Liver (tissue), 9 donors: Measurements from ENCODE around the gene DOCK9. TPM values are rescaled to one million over a fixed set of nuclear protein-coding genes. Genes with fewer than 3 reads are reported as not detected.

Experiments
- DNase-seq: peaks from one replicate; pipeline ENCODE4 v3.0.0-alpha.2; 2017; ENCODE audit warnings: low spot score
- H3K27ac ChIP-seq, 2 donors: one replicate each; pipeline ENCODE4 v1.7.0; 2013; ENCODE audit warnings: inconsistent platforms in 2 of 2, low read length in 2 of 2, control low read depth in 1 of 2, low read depth in 1 of 2, mild to moderate bottlenecking in 1 of 2
- H3K27me3 ChIP-seq, 4 donors: one replicate each; pipeline versions ENCODE4 v1.6.1 to v1.7.0; 2013; ENCODE audit warnings: low read length in 3 of 4, inconsistent platforms in 1 of 4, mild to moderate bottlenecking in 1 of 4, moderate library complexity in 1 of 4; ENCODE audit not compliant: control insufficient read depth in 4 of 4, insufficient read depth in 4 of 4
- H3K36me3 ChIP-seq, 4 donors: one replicate each; pipeline versions ENCODE4 v1.6.1 to v1.7.0; 2013; ENCODE audit warnings: low read length in 3 of 4, mild to moderate bottlenecking in 3 of 4, low read depth in 1 of 4, moderate library complexity in 1 of 4; ENCODE audit not compliant: control insufficient read depth in 4 of 4, insufficient read depth in 3 of 4
- H3K4me1 ChIP-seq, 4 donors: one replicate each; pipeline versions ENCODE4 v1.6.1 to v1.7.0; 2013; ENCODE audit warnings: low read length in 3 of 4, mild to moderate bottlenecking in 3 of 4, moderate library complexity in 1 of 4; ENCODE audit not compliant: control insufficient read depth in 4 of 4, insufficient read depth in 4 of 4
- H3K4me3 ChIP-seq, 3 donors: one replicate each; pipeline versions ENCODE4 v1.6.1 to v1.7.0; 2013; ENCODE audit warnings: low read length in 3 of 3, control low read depth in 1 of 3, low read depth in 1 of 3, mild to moderate bottlenecking in 1 of 3
- H3K9ac ChIP-seq, 2 donors: one replicate each; pipeline ENCODE4 v1.7.0; 2013; ENCODE audit warnings: low read length in 2 of 2, mild to moderate bottlenecking in 2 of 2, moderate library complexity in 2 of 2, control low read depth in 1 of 2, low read depth in 1 of 2
- H3K9me3 ChIP-seq, 4 donors: one replicate each; pipeline versions ENCODE4 v1.6.1 to v1.7.0; 2013; ENCODE audit warnings: low read length in 3 of 4; ENCODE audit not compliant: control insufficient read depth in 4 of 4
- EGR1 ChIP-seq, 2 donors: IDR thresholded peaks; 2 replicates each; pipeline ENCODE4 v1.6.1; 2016 to 2018; ENCODE audit warnings: antibody characterized with exemption in 2 of 2, low read depth in 2 of 2
- FOXA1 ChIP-seq: IDR thresholded peaks from 2 replicates; pipeline ENCODE4 v1.6.1; 2016; ENCODE audit warnings: antibody characterized with exemption
- FOXA2 ChIP-seq: IDR thresholded peaks from 2 replicates; pipeline ENCODE4 v1.6.1; 2016; ENCODE audit warnings: antibody characterized with exemption
- GABPA ChIP-seq, 2 donors: IDR thresholded peaks in 1 of 2; conservative IDR thresholded peaks in 1 of 2; 2 replicates each; pipeline ENCODE4 v1.6.1; 2016; ENCODE audit warnings: antibody characterized with exemption in 2 of 2, mild to moderate bottlenecking in 1 of 2, moderate library complexity in 1 of 2
- HNF4A ChIP-seq, 2 donors: conservative IDR thresholded peaks; 2 replicates each; pipeline ENCODE4 v1.6.1; 2016; ENCODE audit warnings: antibody characterized with exemption in 2 of 2, mild to moderate bottlenecking in 2 of 2
- HNF4G ChIP-seq: IDR thresholded peaks from 2 replicates; pipeline ENCODE4 v1.6.1; 2016; ENCODE audit warnings: antibody characterized with exemption
- JUND ChIP-seq, 2 donors: IDR thresholded peaks; 2 replicates each; pipeline ENCODE4 v1.6.1; 2016; ENCODE audit warnings: antibody characterized with exemption in 2 of 2
- NR2F2 ChIP-seq: IDR thresholded peaks from 2 replicates; pipeline ENCODE4 v1.6.1; 2016; ENCODE audit warnings: antibody characterized with exemption
- RAD21 ChIP-seq, 2 donors: IDR thresholded peaks; 2 replicates each; pipeline ENCODE4 v1.6.1; 2016; ENCODE audit warnings: antibody characterized with exemption in 2 of 2, mild to moderate bottlenecking in 2 of 2
- RXRA ChIP-seq, 2 donors: IDR thresholded peaks; 2 replicates each; pipeline ENCODE4 v1.6.1; 2017 to 2018; ENCODE audit warnings: antibody characterized with exemption in 2 of 2, mild to moderate bottlenecking in 1 of 2
- SP1 ChIP-seq: IDR thresholded peaks from 2 replicates; pipeline ENCODE4 v1.6.1; 2018; ENCODE audit warnings: antibody characterized with exemption, mild to moderate bottlenecking
- TAF1 ChIP-seq: conservative IDR thresholded peaks from 2 replicates; pipeline ENCODE4 v1.6.1; 2016; ENCODE audit warnings: antibody characterized with exemption, mild to moderate bottlenecking
- YY1 ChIP-seq: IDR thresholded peaks from 2 replicates; pipeline ENCODE4 v1.6.1; 2016; ENCODE audit warnings: antibody characterized with exemption, mild to moderate bottlenecking
- WGBS: extraction: QIAGEN DNeasy Blood & Tissue Kit; methylation state at CpG from one replicate; pipeline ENCODE4 v1.1.7; 2013; 5-methylcytosine and 5-hydroxymethylcytosine counted together
- polyA plus RNA-seq, 2 donors: library from polyadenylated mRNA; stranded (reverse) in 1 of 2; unstranded in 1 of 2; fragments of 200-250 nt in 1 of 2; fragments of >200 nt in 1 of 2; fragmentation: Nextera tagmentation in 1 of 2; extraction: Ambion mirVana in 1 of 2; gene quantifications; one replicate each; pipeline versions ENCODE4 v1.2.1 to v1.2.3, GENCODE V29; 2013 to 2015
- total RNA-seq, 2 donors: library from RNA; depleted of rRNA; stranded (reverse); fragments of >200 nt; gene quantifications; one replicate each; pipeline ENCODE4 v1.2.3, GENCODE V29; 2014
- TF ChIP-seq, protein P1 (sequence below): fragments of 150-350 bp; IDR thresholded peaks from 2 replicates; pipeline ENCODE4 v1.5.1; 2017; ENCODE audit warnings: improper control_type of control experiment, low read depth, low read length; ENCODE audit not compliant: missing input control
- TF ChIP-seq, protein P2 (sequence below): IDR thresholded peaks from 2 replicates; pipeline ENCODE4 v1.6.1; 2016; ENCODE audit warnings: antibody characterized with exemption
- TF ChIP-seq, protein P3 (sequence below): IDR thresholded peaks from 2 replicates; pipeline ENCODE4 v1.6.1; 2016; ENCODE audit warnings: antibody characterized with exemption, mild to moderate bottlenecking
- TF ChIP-seq, protein P4 (sequence below): IDR thresholded peaks from 2 replicates; pipeline ENCODE4 v1.6.1; 2016; ENCODE audit warnings: antibody characterized with exemption
- TF ChIP-seq, protein P5 (sequence below): IDR thresholded peaks from 2 replicates; pipeline ENCODE4 v1.6.1; 2016; ENCODE audit warnings: antibody characterized with exemption
- donor health status: healthy.
- donor health status: healthy.
- donor health status: healthy.
- donor health status: healthy.
- donor health status: healthy.

DOCK9 gene
- total and polyA plus RNA-seq, 4 donors, result 5.4 to 31.3 (median 10.6) TPM

DNA sequence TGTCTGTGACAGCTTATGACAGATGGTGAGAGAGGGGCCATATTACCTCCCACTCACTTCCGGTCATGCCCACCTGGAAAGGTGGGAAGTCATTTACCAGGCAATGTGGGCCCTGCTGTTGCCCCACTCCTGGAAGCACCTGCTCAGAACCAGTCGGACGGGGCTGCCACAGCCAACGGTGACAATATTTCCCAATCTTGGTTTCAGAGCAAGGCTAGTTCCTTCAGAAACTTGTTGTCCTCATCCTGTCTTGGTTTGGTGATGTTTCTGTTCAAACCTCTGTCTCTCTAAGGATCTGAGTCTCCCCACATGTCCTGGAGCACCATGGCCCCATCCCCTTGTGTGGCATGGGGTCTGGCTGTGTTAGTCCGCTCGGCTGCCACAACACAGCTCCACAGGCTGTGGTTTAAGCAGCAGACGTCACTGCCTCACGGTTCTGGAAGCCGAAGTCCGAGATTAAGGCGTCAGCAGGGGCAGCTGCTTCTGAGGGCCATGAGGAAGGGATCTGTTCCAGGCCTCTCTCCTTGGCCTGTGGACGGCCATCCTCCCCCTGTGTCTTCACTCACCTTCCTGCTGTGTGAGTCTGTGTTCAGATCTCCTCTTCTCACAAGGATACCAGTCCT is 193.9 kb downstream of the DOCK9 start:
- 94% methylated on average over 12 of the region's 12 CpGs for WGBS
- no peak overlapping the region for H3K4me3 ChIP-seq

More for the DNA sequence above, 193.9 kb downstream of the DOCK9 start:
- no peak overlapping the region for H3K9ac ChIP-seq
- H3K9me3 ChIP-seq, result no peaks in the 10 kb centered on the region
- no peak overlapping the region for H3K27ac ChIP-seq
- no peaks in the 10 kb centered on the region for H3K36me3 ChIP-seq
- TF ChIP-seq, protein P1, sequence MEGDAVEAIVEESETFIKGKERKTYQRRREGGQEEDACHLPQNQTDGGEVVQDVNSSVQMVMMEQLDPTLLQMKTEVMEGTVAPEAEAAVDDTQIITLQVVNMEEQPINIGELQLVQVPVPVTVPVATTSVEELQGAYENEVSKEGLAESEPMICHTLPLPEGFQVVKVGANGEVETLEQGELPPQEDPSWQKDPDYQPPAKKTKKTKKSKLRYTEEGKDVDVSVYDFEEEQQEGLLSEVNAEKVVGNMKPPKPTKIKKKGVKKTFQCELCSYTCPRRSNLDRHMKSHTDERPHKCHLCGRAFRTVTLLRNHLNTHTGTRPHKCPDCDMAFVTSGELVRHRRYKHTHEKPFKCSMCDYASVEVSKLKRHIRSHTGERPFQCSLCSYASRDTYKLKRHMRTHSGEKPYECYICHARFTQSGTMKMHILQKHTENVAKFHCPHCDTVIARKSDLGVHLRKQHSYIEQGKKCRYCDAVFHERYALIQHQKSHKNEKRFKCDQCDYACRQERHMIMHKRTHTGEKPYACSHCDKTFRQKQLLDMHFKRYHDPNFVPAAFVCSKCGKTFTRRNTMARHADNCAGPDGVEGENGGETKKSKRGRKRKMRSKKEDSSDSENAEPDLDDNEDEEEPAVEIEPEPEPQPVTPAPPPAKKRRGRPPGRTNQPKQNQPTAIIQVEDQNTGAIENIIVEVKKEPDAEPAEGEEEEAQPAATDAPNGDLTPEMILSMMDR, result no peak
- TF ChIP-seq, protein P2, sequence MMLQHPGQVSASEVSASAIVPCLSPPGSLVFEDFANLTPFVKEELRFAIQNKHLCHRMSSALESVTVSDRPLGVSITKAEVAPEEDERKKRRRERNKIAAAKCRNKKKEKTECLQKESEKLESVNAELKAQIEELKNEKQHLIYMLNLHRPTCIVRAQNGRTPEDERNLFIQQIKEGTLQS, result no peak
- TF ChIP-seq SP1, result no peak
- TF ChIP-seq, protein P3, sequence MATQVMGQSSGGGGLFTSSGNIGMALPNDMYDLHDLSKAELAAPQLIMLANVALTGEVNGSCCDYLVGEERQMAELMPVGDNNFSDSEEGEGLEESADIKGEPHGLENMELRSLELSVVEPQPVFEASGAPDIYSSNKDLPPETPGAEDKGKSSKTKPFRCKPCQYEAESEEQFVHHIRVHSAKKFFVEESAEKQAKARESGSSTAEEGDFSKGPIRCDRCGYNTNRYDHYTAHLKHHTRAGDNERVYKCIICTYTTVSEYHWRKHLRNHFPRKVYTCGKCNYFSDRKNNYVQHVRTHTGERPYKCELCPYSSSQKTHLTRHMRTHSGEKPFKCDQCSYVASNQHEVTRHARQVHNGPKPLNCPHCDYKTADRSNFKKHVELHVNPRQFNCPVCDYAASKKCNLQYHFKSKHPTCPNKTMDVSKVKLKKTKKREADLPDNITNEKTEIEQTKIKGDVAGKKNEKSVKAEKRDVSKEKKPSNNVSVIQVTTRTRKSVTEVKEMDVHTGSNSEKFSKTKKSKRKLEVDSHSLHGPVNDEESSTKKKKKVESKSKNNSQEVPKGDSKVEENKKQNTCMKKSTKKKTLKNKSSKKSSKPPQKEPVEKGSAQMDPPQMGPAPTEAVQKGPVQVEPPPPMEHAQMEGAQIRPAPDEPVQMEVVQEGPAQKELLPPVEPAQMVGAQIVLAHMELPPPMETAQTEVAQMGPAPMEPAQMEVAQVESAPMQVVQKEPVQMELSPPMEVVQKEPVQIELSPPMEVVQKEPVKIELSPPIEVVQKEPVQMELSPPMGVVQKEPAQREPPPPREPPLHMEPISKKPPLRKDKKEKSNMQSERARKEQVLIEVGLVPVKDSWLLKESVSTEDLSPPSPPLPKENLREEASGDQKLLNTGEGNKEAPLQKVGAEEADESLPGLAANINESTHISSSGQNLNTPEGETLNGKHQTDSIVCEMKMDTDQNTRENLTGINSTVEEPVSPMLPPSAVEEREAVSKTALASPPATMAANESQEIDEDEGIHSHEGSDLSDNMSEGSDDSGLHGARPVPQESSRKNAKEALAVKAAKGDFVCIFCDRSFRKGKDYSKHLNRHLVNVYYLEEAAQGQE, result no peak
- no peak for TF ChIP-seq RXRA (IDR thresholded peaks at IDR 0.05)
- no peak for TF ChIP-seq FOXA2
- TF ChIP-seq, protein P4, sequence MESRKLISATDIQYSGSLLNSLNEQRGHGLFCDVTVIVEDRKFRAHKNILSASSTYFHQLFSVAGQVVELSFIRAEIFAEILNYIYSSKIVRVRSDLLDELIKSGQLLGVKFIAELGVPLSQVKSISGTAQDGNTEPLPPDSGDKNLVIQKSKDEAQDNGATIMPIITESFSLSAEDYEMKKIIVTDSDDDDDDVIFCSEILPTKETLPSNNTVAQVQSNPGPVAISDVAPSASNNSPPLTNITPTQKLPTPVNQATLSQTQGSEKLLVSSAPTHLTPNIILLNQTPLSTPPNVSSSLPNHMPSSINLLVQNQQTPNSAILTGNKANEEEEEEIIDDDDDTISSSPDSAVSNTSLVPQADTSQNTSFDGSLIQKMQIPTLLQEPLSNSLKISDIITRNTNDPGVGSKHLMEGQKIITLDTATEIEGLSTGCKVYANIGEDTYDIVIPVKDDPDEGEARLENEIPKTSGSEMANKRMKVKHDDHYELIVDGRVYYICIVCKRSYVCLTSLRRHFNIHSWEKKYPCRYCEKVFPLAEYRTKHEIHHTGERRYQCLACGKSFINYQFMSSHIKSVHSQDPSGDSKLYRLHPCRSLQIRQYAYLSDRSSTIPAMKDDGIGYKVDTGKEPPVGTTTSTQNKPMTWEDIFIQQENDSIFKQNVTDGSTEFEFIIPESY, result no peak
- TF ChIP-seq FOXA1, result no peak
- TF ChIP-seq GABPA (IDR thresholded peaks at IDR 0.05 in 1 of 2, conservative IDR thresholded peaks at IDR 0.05 in 1 of 2), result no peak
- TF ChIP-seq HNF4A (conservative IDR thresholded peaks at IDR 0.05), result no peak
- TF ChIP-seq EGR1 (IDR thresholded peaks at IDR 0.05; ENCODE audit: low read depth in 2 of 2), result no peak
- TF ChIP-seq YY1, result no peak
- no peak for TF ChIP-seq HNF4G
- TF ChIP-seq, protein P5, sequence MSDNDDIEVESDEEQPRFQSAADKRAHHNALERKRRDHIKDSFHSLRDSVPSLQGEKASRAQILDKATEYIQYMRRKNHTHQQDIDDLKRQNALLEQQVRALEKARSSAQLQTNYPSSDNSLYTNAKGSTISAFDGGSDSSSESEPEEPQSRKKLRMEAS, result no peak
- TF ChIP-seq RAD21 (IDR thresholded peaks at IDR 0.05), result no peak
- no peak for TF ChIP-seq JUND (IDR thresholded peaks at IDR 0.05)
- TF ChIP-seq TAF1, result no peak
- no peak for TF ChIP-seq NR2F2
- peaks cover 0 to 15% (median 9%) of the 10 kb centered on the region in 4 donors for H3K4me1 ChIP-seq
- H3K27me3 ChIP-seq, result no peaks in the 10 kb centered on the region
- no peak for DNase-seq
